Suprapubic skin (tissue), 3 donors: Measurements from ENCODE around the gene NQO1.

ENCODE experiments used
- EP300 ChIP-seq: sonication (generic); formaldehyde crosslinking; IDR thresholded peaks from one replicate; pipeline ENCODE4 v1.6.1; 2017; ENCODE audit warnings: antibody characterized with exemption
- POLR2A ChIP-seq, 2 donors: fragments of 450-650 bp; IDR thresholded peaks; one replicate each; pipeline ENCODE4 v1.6.1; 2017; ENCODE audit warnings: antibody characterized with exemption in 2 of 2, mild to moderate bottlenecking in 2 of 2, moderate library complexity in 2 of 2
- TF ChIP-seq, protein P1 (sequence below), 2 donors: fragments of 200-600 bp in 1 of 2; fragments of 450-650 bp in 1 of 2; sonication (generic) in 1 of 2; IDR thresholded peaks; one replicate each; pipeline ENCODE4 v1.5.1; 2016 to 2019; ENCODE audit warnings: antibody characterized with exemption in 2 of 2, mild to moderate bottlenecking in 1 of 2, moderate library complexity in 1 of 2

DNA sequence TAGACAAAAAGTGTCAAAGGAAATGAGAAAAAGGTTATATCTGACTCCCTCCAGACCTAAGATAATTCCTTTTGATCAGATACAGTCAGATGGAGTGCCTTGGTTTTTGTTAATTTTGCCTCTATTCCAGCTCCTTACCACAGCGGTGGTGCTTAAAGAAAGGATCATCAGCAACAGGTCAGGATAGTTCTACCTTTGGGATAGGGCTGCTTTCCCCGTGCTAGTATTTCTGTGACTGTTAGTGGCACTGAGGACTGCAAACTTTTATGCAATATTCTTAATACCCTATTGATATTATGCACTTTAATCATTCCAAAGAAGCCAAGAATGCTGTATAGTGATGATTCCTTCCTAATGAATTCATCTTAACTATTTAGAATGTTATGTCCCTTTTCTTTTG, 24.5 kb downstream of the NQO1 start:
- no peak for TF ChIP-seq EP300
- TF ChIP-seq, protein P1, sequence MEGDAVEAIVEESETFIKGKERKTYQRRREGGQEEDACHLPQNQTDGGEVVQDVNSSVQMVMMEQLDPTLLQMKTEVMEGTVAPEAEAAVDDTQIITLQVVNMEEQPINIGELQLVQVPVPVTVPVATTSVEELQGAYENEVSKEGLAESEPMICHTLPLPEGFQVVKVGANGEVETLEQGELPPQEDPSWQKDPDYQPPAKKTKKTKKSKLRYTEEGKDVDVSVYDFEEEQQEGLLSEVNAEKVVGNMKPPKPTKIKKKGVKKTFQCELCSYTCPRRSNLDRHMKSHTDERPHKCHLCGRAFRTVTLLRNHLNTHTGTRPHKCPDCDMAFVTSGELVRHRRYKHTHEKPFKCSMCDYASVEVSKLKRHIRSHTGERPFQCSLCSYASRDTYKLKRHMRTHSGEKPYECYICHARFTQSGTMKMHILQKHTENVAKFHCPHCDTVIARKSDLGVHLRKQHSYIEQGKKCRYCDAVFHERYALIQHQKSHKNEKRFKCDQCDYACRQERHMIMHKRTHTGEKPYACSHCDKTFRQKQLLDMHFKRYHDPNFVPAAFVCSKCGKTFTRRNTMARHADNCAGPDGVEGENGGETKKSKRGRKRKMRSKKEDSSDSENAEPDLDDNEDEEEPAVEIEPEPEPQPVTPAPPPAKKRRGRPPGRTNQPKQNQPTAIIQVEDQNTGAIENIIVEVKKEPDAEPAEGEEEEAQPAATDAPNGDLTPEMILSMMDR (IDR thresholded peaks at IDR 0.05): no peak
- no peak for TF ChIP-seq POLR2A (IDR thresholded peaks at IDR 0.05)
